GM19023 (cell line): ENCODE measurements around the gene MFSD2A.
"Not testable (repeated sequence)": the region's sequence is repeated elsewhere in the genome, so short reads cannot be mapped to it uniquely, and the experiment has no call there.

ENCODE experiments used
- ATAC-seq: cut with Tn5 transposase; IDR thresholded peaks from one replicate; pipeline ENCODE4 v1.9.1; 2021; ENCODE audit warnings: mild to moderate bottlenecking, moderate library complexity; ENCODE audit not compliant: unreplicated experiment

Gene MFSD2A

GRCh38 chr1:39996396-39997004 is 41.6 kb downstream of the MFSD2A start:
- ATAC-seq = no peak

- no peak for ATAC-seq
These were observed 46.5 kb downstream of the MFSD2A start for GRCh38 chr1:40001456-40001855.

- no peak for ATAC-seq
These were observed 48.5 kb downstream of the MFSD2A start for GRCh38 chr1:40003156-40004093.

GRCh38 chr1:40004857-40005256 is 49.9 kb downstream of the MFSD2A start:
- no peak for ATAC-seq

GRCh38 chr1:40007481-40008034 is 52.6 kb downstream of the MFSD2A start:
- not testable (repeated sequence) for ATAC-seq

- no peak for ATAC-seq
These were observed 56.3 kb downstream of the MFSD2A start for GRCh38 chr1:40011198-40011597.

DNA sequence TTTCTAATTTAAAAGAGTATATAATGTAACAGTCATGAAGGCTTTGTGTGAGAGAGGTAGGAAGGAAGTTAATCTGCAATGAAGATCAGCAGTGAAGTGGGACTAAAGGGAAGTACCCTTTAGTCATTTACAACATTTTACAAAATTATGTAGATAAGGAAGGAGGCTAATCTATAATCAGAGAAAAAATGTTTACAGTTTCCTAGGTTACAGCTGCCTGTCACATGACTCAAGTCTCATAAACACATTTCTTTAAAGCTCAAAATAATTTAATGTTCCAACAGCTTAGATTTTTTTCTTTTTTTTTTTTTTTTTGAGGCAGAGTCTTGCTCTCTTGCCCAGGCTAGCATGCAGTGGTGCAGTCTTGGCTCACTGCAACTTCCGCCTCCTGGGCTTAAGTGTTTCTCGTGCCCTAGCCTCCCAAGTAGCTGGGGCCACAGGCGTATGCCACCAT is 59.3 kb downstream of the MFSD2A start:
- no peak for ATAC-seq

- no peak for ATAC-seq
These were observed 60.1 kb downstream of the MFSD2A start for GRCh38 chr1:40014812-40015594.

GRCh38 chr1:40017951-40018575 is 63.1 kb downstream of the MFSD2A start:
- ATAC-seq = no peak
